Measurements from ENCODE around the gene MLLT1. TPM values are rescaled to one million over a fixed set of nuclear protein-coding genes. Genes with fewer than 3 reads are reported as not detected.

The MLLT1 gene
- total and polyA plus RNA-seq, 2 experiments from 2014 or later = 13.3 to 19.1 TPM

DNA sequence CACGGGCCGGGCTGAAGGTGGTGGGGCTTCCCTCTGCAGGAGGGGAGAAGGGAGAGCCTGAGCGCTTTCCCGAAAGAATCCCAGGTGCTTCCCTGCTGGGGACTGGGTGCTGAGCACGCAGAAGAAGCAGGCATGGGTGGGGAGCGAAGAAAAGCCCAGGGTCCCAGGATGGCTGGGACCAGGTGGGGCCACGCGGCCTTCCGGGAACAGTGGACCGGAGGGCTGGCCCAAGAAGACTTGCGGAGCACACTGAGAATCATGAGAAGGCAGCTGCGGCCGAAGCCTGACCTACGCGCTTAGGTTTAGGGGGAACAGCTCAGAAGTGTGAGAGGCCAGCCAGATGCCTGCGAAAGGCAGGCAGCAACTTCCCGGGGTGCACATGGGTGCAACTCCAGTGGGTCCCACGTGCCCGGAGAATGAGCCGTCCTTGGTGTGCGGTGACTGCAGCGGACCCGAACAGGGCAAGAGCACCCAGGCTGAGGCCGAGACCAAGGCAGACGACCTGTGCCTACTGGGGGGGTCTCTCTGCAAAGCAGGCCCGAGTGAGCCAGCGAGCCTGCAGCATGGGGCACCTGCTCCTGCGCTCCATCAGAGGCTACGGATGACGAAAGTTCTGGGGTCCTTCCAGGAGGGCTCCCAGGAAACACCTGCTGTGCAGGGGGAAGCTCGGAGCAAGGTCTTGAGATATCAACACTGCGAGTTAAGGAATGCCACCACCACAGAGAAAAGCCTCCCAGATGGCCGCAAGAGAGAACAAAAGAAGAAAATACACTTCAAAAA is 52.4 kb downstream of the MLLT1 start:
- H3K79me2 ChIP-seq (ENCODE audit: insufficient read depth) = peaks cover 94% of the 10 kb centered on the region
- no peak overlapping the region for H3K27ac ChIP-seq
- H3K9ac ChIP-seq = no peak overlapping the region
- in situ Hi-C loops (cut with MboI) = no loop called here
- no peak overlapping the region for H3K4me3 ChIP-seq
- 92 to 93% methylated on average over 24 to 33 of the region's 33 CpGs for whole genome bisulfite sequencing, 2 experiments (ENCODE audit: low coverage in 1 of 2, low lambda C conversion rate in 2 of 2, missing lambda C conversion rate in 2 of 2)
- TF ChIP-seq EZH2 (IDR thresholded peaks at IDR 0.05; ENCODE audit: insufficient read depth, poor library complexity, severe bottlenecking) = no peak
- TF ChIP-seq EZH2phosphoT487 (IDR thresholded peaks at IDR 0.05; ENCODE audit: insufficient read depth, low read depth) = no peak
- H3K4me1 ChIP-seq (ENCODE audit: insufficient read depth) = peaks cover 8% of the 10 kb centered on the region
- no peaks in the 10 kb centered on the region for H4K20me1 ChIP-seq (ENCODE audit: insufficient read depth)
- peaks cover 16% of the 10 kb centered on the region for H3F3A ChIP-seq (ENCODE audit: insufficient read depth)
- H3K9me2 ChIP-seq (ENCODE audit: insufficient read depth) = no peaks in the 10 kb centered on the region
- no peaks in the 10 kb centered on the region for H3K27me3 ChIP-seq (replicated peaks; ENCODE audit: insufficient read depth)
- no peak overlapping the region for H2AFZ ChIP-seq
- no peaks in the 10 kb centered on the region for H3K36me3 ChIP-seq (ENCODE audit: low read depth)
- no peak for DNase-seq
- H3K9me3 ChIP-seq (ENCODE audit: low read depth) = no peaks in the 10 kb centered on the region
- no peak overlapping the region for H3K4me2 ChIP-seq (ENCODE audit: unreplicated experiment)

DNA sequence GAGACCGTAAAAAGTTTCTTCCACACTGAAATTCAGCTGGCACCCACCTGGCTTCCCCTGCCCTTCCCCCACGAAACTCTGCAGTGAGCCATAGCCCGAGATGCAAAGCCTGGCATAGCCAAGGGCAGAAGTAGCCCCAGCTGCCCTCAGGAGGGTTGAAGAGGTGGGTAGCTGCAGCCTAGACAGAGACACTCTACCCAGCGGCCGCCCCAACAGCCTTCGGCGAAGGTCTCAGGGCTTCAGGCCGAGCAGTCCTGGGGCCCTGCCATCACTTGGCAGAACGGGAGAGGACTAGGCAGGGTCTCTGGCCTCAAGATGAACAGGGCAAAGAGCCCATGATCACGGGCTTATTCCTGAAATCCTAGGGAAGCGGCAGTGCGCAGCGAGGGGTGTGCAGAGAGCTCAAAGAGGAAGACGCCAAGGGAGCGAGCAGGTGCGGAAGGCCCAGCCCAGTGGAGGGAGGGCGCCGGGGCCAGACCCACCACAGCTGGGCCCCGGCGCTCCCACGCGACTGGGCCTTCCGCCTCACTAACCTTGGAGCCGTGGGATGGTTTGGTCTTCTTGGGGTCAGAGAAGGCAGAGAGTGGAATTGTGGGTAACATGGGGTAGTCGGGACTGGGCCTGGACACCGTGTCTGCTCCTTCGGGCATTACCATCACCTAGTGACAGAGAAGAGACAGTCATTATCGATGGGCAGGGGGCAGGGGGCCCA is 53.2 kb downstream of the MLLT1 start:
- Histone ChIP-seq H3K79me2 (ENCODE audit: insufficient read depth) (peaks cover 95% of the 10 kb centered on the region), H3K9ac (no peak overlapping the region), H3K27me3 (replicated peaks; ENCODE audit: insufficient read depth) (no peaks in the 10 kb centered on the region), H3K36me3 (ENCODE audit: low read depth) (peaks cover 4% of the 10 kb centered on the region; the same call in 1 of the 2 replicates), H3K4me1 (ENCODE audit: insufficient read depth) (0 out of 2 replicates have a peak, but pooled peaks cover under 1% of the 10 kb centered on the region), H3K4me2 (ENCODE audit: unreplicated experiment) (no peak overlapping the region), H3K27ac (no peak overlapping the region), H4K20me1 (ENCODE audit: insufficient read depth) (no peaks in the 10 kb centered on the region), H3F3A (ENCODE audit: insufficient read depth) (peaks cover 8% of the 10 kb centered on the region), H3K9me3 (ENCODE audit: low read depth) (no peaks in the 10 kb centered on the region), H3K9me2 (ENCODE audit: insufficient read depth) (no peaks in the 10 kb centered on the region), H2AFZ (no peak overlapping the region), H3K4me3 (no peak overlapping the region)
- WGBS, 2 experiments (ENCODE audit: low coverage in 1 of 2, low lambda C conversion rate in 2 of 2, missing lambda C conversion rate in 2 of 2) = 88 to 89% methylated on average over 27 to 28 of the region's 28 CpGs
- no peak for DNase-seq
- TF ChIP-seq EZH2phosphoT487 (IDR thresholded peaks at IDR 0.05; ENCODE audit: insufficient read depth, low read depth) (no peak), EZH2 (IDR thresholded peaks at IDR 0.05; ENCODE audit: insufficient read depth, poor library complexity, severe bottlenecking) (no peak)
- in situ Hi-C loops (cut with MboI) = no loop called here

DNA sequence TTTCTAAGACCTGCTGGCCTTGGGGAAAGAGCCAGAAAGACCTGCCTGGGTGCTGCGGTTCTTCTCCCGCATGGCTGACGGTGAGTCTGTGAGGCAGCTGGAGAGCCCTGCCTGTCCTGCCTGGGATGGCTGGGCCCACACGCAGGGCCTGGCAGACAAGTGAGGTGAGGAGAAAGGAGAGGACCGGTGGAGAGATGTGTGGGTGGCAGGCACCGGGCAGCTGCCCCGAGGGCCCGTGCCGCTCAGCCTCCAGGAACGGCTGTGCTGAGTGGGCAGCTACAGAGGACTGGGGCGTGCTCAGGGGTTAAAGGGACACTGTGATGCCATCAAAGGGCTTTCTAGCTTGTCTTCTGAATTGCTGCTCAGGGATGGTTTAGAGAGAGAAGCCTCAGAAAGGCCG is 53.8 kb downstream of the MLLT1 start:
- DNase-seq = no peak
- H3K27ac ChIP-seq = no peak overlapping the region
- WGBS, 2 experiments (ENCODE audit: low coverage in 1 of 2, low lambda C conversion rate in 2 of 2, missing lambda C conversion rate in 2 of 2) = 87 to 90% methylated on average over 12 of the region's 12 CpGs
- H4K20me1 ChIP-seq (ENCODE audit: insufficient read depth) = no peaks in the 10 kb centered on the region
- TF ChIP-seq EZH2phosphoT487 (IDR thresholded peaks at IDR 0.05; ENCODE audit: insufficient read depth, low read depth) (no peak), EZH2 (IDR thresholded peaks at IDR 0.05; ENCODE audit: insufficient read depth, poor library complexity, severe bottlenecking) (no peak)
- peaks cover 2% of the 10 kb centered on the region; the same call in 1 of the 2 replicates for H3F3A ChIP-seq (ENCODE audit: insufficient read depth)
- no peak overlapping the region for H3K4me2 ChIP-seq (ENCODE audit: unreplicated experiment)
- no peak overlapping the region for H3K4me3 ChIP-seq
- no peaks in the 10 kb centered on the region for H3K9me2 ChIP-seq (ENCODE audit: insufficient read depth)
- H3K27me3 ChIP-seq (replicated peaks; ENCODE audit: insufficient read depth) = no peaks in the 10 kb centered on the region
- H3K4me1 ChIP-seq (ENCODE audit: insufficient read depth) = peaks cover 2% of the 10 kb centered on the region
- H3K9me3 ChIP-seq (ENCODE audit: low read depth) = no peaks in the 10 kb centered on the region
- H2AFZ ChIP-seq = no peak overlapping the region
- H3K79me2 ChIP-seq (ENCODE audit: insufficient read depth) = peaks cover 95% of the 10 kb centered on the region
- no peak overlapping the region for H3K9ac ChIP-seq
- in situ Hi-C loops (cut with MboI) = no loop called here
- peaks cover 6% of the 10 kb centered on the region; the same call in 1 of the 2 replicates for H3K36me3 ChIP-seq (ENCODE audit: low read depth)

DNA sequence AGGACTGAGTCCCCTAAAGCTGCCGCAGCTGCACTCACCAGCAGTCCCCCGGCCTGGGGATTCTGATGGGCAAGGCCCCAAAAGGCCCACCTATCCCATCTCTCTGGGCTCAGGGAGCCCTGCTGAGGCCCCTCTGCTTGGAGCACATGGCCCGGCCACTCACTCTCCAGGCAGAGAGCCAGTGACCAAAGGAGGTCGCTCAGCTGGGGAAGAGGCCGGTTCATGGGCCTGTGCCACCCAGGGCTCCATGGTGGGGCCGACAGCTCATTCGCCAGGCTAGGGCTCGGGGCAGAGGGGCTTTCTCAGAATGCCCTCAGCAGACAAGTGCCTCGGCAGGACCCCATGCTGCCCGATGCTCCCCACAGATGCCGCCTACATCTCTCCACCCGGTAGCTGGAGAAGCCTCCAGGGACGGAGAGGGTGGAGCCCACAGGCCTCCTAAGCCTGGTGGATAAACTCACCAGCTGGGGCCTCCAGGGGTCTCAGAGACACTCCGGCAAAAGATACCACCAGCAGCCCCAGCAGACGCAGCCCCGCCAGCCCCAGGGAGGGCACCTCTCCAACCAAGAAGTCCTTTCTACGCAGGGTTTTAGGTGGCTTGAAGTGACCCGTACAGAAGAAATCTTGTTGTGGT is 54.4 kb downstream of the MLLT1 start:
- H2AFZ ChIP-seq = no peak overlapping the region
- no peaks in the 10 kb centered on the region for H4K20me1 ChIP-seq (ENCODE audit: insufficient read depth)
- no peak for DNase-seq
- H3K36me3 ChIP-seq (ENCODE audit: low read depth) = peaks cover 6% of the 10 kb centered on the region; the same call in 1 of the 2 replicates
- H3F3A ChIP-seq (ENCODE audit: insufficient read depth) = no peaks in the 10 kb centered on the region
- in situ Hi-C loops (cut with MboI) = no loop called here
- WGBS, 2 experiments (ENCODE audit: low coverage in 1 of 2, low lambda C conversion rate in 2 of 2, missing lambda C conversion rate in 2 of 2) = 94% methylated on average over 18 of the region's 18 CpGs
- H3K4me2 ChIP-seq (ENCODE audit: unreplicated experiment) = no peak overlapping the region
- peaks cover 9% of the 10 kb centered on the region for H3K4me1 ChIP-seq (ENCODE audit: insufficient read depth)
- H3K9me2 ChIP-seq (ENCODE audit: insufficient read depth) = no peaks in the 10 kb centered on the region
- no peaks in the 10 kb centered on the region for H3K27me3 ChIP-seq (replicated peaks; ENCODE audit: insufficient read depth)
- peaks cover 93% of the 10 kb centered on the region for H3K79me2 ChIP-seq (ENCODE audit: insufficient read depth)
- TF ChIP-seq EZH2 (IDR thresholded peaks at IDR 0.05; ENCODE audit: insufficient read depth, poor library complexity, severe bottlenecking) (no peak), EZH2phosphoT487 (IDR thresholded peaks at IDR 0.05; ENCODE audit: insufficient read depth, low read depth) (no peak)
- H3K27ac ChIP-seq = no peak overlapping the region
- H3K9ac ChIP-seq = no peak overlapping the region
- H3K4me3 ChIP-seq = no peak overlapping the region
- H3K9me3 ChIP-seq (ENCODE audit: low read depth) = no peaks in the 10 kb centered on the region

Data from GM23248 (cell line).